Measurements from ENCODE around the gene KCNIP1.

KCNIP1 gene

DNA sequence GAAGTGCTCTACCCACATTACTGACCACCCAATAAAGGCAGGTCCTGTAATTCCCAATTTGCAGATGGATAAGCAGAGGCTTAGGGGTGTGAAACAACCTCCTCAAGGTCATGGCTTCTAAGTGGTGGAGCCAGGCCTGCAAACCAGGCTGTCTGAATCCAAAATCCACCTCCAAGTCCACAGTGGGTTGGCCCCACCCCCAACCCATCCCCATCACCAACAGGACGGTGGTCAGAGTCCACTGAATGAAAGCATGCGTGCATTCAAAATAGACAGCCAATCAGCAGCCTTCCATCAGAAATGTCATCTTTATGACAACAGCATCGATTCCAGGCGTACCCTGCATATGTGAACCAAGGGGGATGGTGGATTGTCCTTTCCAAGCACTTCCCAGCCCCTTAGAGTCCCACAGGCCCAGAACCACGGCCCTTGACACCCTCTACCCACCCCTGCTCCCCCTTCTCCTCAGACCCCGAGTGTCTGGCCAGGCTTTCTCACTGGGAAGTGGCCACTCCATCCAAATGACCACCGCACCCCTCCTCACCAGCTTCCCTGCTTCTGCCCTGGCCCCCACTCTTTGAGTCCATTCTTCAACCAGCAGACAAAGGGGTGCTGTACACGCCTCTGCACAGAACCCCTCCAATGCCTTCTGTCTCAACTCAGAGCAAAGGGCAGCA is 133.1 kb downstream of the KCNIP1 start:
- no peak for TF ChIP-seq JUND (IDR thresholded peaks at IDR 0.05; ENCODE audit: low read depth)
- in situ Hi-C loops (cut with HindIII; ENCODE audit: low pct_unique_long_range_greater_than_20kb, low sequenced_read_pairs) = no loop called here
- DNase-seq (ENCODE audit: low read depth in 1 of 2, low spot score in 1 of 2) = no peak

DNA sequence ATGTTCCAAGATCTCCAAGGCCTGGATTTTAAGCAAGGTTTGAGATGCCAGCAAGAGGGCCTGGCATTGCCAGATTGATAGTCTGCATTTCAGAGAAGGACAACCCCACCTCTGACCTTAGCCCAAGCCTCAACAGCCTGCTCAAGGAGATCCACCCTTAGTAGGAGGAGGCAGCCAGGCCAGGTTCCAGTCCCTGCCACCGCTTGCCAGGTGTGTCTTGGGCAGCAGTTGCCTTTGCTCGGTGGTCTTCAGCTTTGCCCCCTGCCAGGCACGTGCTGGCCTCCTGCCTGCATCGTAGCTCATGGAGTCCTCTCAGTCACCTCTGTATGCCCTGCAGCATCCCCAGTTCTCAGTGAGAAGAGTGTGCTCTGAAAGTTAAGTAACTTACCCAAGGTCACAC is 134.2 kb downstream of the KCNIP1 start:
- no peak for TF ChIP-seq JUND (IDR thresholded peaks at IDR 0.05; ENCODE audit: low read depth)
- in situ Hi-C loops (cut with HindIII; ENCODE audit: low pct_unique_long_range_greater_than_20kb, low sequenced_read_pairs) = no loop called here
- DNase-seq (ENCODE audit: low read depth in 1 of 2, low spot score in 1 of 2) = no peak

DNA sequence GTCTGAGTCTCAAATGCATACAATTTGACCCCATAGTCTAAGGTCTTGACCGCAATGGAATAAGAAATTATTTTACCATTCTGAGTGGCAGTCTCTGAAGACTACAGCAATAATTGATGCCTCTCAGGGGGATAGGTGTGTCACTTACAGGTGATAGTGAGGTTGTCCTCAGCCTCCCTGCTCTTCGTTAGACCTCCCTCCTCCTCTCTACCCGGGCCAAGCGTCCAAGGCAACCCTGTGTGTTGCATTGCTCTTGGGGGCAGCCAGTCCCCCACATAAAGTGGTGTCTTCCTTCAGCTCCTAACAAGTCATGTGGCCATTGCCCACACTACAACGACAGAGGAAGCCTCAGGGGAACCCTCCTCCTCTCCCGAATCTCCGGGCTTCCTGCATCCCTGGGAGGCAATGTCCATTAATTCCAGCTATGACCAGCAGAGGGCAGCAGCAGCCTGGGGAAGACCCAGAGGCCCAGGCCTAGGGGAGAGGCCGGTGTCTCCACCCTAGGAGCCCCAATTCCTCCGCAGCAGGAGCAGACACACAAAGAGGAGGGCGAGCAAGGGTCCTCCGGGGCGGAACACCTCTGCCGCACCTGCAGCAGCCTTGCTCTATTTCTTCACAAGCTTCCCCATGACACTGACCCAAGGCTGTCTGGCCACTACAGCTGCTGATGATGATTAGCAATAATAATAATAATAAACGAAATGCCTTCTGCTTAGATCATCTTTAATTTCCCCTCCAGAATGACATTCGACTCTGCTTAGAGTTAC is 134.8 kb downstream of the KCNIP1 start:
- DNase-seq (ENCODE audit: low read depth in 1 of 2, low spot score in 1 of 2) = peak; percentile 71 to 72
- in situ Hi-C loops (cut with HindIII; ENCODE audit: low pct_unique_long_range_greater_than_20kb, low sequenced_read_pairs) = no loop called here
- no peak for TF ChIP-seq JUND (IDR thresholded peaks at IDR 0.05; ENCODE audit: low read depth)

DNA sequence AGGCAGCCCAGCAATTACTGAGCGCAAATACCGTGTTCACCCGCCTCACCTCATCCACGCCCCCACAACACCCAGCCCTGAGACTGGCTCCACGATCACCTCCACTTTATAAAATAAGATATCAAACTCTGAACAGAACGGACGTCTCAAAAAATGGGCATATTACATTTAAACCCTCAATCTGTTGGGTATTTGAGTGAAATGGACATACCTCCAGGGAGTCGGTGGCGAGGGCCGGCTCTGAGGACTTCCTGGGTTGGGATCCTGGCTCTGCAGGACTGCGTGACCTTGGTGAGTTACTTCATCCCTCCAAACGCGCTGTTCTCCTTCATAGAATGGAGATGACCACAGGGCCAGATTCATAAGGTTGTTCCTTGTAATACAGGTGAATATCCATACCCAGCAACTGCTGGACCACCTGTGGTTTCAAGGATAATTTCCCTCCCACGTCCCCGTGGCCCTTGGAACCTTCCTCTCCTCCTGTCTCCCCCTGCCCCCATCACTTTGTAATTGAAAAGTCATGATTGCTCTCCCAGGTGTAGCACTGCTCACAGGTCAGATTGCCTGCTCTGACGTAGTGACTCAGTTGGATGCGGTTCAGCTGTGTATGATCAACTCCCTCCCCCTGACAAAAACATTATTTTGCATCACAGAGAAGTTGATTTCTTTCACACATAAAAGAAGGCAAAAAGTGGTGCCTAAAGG is 135.6 kb downstream of the KCNIP1 start:
- in situ Hi-C loops (cut with HindIII; ENCODE audit: low pct_unique_long_range_greater_than_20kb, low sequenced_read_pairs) = no loop called here
- TF ChIP-seq JUND (IDR thresholded peaks at IDR 0.05; ENCODE audit: low read depth) = no peak
- no peak for DNase-seq (ENCODE audit: low read depth in 1 of 2, low spot score in 1 of 2)

DNA sequence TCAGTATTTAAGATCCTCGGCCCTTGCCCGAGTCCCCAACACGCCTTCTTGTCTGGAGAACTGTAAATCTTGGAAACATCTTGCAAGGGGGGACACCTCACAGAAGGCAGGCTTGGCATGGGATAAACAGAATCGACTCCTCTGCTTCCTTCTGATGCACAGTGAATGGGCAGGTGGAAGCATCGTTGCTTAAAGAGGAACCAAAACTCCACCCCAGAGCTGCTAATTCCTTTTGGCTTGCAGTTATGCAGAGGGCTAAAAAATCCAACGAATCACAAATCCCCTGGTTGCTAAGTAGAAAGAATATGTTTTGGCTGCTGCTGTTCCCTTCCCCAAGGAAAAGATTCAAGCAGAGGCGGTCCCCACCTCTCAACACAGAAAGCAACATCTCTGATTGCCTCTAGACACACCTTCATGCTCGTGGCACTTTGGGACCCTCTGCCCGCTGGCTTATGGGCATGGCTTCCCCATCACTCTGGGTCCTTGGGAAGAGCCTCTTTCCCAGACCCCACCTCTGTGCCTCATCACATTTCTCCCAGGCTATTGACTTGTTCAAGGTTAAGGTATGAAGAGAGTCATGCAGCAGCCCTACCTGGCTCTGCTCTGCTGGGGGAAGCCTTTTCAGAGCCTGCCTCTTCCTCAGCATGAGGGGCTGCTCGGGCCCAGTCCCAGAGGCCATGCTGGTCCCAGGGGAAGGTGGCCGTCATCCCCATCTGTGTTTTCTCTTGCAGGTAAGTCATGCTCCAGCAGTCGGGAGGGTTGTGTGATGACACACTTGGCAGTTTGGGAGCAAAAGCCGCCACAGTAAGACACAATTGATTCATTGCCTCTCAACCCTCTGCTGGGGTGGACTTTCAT is 137.1 kb downstream of the KCNIP1 start:
- no peak for DNase-seq (ENCODE audit: low read depth in 1 of 2, low spot score in 1 of 2)
- TF ChIP-seq JUND (IDR thresholded peaks at IDR 0.05; ENCODE audit: low read depth) = no peak
- in situ Hi-C loops (cut with HindIII; ENCODE audit: low pct_unique_long_range_greater_than_20kb, low sequenced_read_pairs) = no loop called here

DNA sequence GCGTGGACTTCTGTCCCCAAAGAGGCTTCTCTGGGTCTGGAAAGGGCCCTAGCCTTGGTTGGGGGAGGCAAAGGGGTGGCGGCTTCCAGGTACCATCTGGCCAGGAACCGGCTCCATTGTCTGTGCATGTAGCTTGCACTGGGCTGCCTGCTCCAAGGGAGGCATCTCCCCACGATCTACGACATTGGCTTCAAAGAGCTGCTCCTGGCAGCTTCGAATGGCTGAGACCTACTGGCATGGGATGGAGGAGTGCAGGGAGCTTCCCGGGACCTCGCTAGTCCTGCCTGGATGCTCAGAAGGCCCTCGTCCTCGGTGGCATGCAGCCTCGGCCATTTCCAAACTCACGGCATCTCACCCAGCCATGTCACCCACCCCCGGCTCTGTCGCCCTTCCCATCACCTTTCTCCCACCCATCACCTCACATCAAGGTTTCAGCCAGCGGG is 137.8 kb downstream of the KCNIP1 start:
- no peak for TF ChIP-seq JUND (IDR thresholded peaks at IDR 0.05; ENCODE audit: low read depth)
- DNase-seq (ENCODE audit: low read depth in 1 of 2, low spot score in 1 of 2) = no peak
- in situ Hi-C loops (cut with HindIII; ENCODE audit: low pct_unique_long_range_greater_than_20kb, low sequenced_read_pairs) = no loop called here

DNA sequence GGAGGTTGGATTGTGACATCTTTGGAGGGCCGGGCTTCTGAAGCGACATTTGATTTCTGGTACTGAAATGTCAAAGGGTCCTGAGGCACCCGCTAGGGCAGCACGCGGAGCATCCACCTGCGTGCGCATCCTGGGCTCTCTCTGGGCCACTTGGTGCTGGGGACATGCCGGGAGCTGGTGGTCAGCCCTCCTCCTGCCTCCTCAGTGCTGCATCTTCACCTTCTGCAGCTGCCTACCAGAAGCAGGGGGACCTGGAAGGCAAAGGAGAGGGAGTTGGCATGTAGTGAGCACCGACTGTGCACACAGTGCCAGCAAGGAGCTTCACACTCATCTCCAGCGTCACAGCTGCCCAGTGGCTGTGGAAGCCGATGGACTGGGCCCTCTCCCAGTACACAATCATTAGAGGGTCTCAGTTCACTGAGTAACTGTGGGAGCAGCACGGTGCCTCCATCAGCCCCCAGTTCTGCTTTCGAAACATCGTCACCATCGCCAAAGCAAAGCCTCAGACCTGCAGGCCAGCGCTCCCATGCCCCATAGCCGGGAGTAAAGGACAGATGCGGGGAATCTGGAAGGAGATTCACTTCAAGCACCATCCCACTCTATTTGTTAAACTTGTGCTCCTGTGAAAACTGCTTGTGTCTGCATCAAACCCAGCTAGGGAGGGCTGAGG is 138.4 kb downstream of the KCNIP1 start:
- no peak for TF ChIP-seq JUND (IDR thresholded peaks at IDR 0.05; ENCODE audit: low read depth)
- in situ Hi-C loops (cut with HindIII; ENCODE audit: low pct_unique_long_range_greater_than_20kb, low sequenced_read_pairs) = no loop called here
- DNase-seq (ENCODE audit: low read depth in 1 of 2, low spot score in 1 of 2) = no peak

DNA sequence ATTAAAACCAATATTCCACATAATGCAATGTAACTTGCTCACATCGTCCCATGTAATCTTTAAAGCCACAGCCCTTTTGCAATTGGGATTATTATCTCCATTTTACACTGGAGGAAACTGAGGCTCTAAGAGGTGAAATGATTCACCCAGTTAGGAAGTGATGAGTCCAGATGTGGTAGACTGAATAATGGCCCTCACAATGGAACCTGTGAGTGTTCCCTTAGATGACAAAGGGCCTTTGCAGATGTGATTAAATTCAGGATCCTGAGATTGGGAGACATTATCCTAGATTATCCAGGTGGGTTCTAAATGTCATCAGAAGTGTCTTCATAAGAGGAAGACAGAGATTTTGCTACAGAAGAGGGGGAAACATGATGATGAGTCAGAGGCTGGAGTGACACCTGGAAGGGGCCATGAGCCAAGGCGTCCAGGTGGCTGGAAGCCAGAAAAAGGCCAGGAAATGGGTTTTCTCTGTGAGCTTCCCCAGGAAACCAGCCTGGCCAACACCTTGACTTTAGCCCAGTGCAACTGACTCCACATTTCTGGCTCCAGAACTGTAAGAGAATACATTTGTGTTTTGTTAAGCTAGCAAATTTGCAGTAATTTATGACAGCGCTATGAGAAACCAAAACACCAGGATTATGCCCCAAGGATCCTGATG is 139.1 kb downstream of the KCNIP1 start:
- DNase-seq (ENCODE audit: low read depth in 1 of 2, low spot score in 1 of 2) = no peak
- in situ Hi-C loops (cut with HindIII; ENCODE audit: low pct_unique_long_range_greater_than_20kb, low sequenced_read_pairs) = no loop called here
- no peak for TF ChIP-seq JUND (IDR thresholded peaks at IDR 0.05; ENCODE audit: low read depth)

DNA sequence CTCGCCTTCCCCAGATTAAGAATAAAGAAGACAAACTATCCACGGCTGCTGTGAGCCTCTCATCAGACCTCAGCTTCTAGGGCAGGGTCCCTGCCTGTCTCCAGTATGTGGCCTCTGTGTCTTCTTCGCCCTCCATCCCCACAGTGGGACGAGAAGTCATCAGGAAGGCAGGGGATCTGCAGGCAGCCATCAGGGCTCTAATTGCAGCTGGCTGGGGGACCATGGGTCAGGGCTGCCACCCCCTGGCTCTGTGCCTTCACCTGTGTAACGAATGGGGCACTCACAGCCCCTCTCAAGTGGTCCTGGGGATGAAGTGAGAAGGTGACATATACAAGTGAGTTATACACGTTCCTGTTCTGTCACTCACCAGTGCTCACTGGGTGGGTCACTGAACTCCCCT is 139.8 kb downstream of the KCNIP1 start:
- DNase-seq (ENCODE audit: low read depth in 1 of 2, low spot score in 1 of 2) = no peak
- in situ Hi-C loops (cut with HindIII; ENCODE audit: low pct_unique_long_range_greater_than_20kb, low sequenced_read_pairs) = no loop called here
- no peak for TF ChIP-seq JUND (IDR thresholded peaks at IDR 0.05; ENCODE audit: low read depth)

DNA sequence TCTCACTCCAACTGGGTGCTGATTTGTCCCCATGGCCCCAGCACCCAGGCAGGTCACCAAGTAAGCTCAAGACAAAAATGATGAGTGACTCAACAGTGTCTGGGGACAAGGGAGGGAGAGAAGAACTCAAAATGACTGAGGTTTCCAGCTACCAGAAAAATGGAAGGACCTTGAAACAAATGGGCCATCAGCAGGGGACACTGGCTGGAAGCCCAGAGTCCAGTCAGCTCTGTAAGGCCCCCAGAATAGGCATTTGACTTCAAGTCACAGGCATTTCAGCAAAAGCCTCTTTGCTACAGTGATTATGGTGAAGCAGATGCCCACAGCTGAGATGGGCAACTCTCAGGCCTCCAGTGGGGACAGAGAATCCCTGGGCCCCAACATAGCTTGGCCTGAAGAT is 140.7 kb downstream of the KCNIP1 start:
- DNase-seq (ENCODE audit: low read depth in 1 of 2, low spot score in 1 of 2) = no peak
- no peak for TF ChIP-seq JUND (IDR thresholded peaks at IDR 0.05; ENCODE audit: low read depth)
- in situ Hi-C loops (cut with HindIII; ENCODE audit: low pct_unique_long_range_greater_than_20kb, low sequenced_read_pairs) = no loop called here

DNA sequence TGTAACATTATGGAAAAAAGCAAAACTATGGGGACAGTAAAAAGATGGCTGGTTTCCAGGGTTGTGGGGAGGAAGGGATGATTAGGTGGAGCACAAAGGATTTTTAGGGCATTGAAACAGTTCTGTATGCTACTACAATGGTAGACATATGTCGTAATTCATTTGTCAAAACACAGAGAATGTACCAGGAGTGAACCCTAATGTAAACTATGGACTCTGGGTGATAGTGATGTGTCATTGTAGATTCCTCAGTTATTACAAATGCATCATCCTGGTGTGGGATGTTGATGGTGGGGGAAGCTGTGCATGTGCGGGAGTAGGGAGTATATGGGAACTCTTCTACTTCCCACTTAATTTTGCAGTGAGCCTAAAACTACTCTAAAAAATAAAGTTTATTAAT is 144.7 kb downstream of the KCNIP1 start:
- no peak for DNase-seq (ENCODE audit: low read depth in 1 of 2, low spot score in 1 of 2)
- in situ Hi-C loops (cut with HindIII; ENCODE audit: low pct_unique_long_range_greater_than_20kb, low sequenced_read_pairs) = no loop called here
- no peak for TF ChIP-seq JUND (IDR thresholded peaks at IDR 0.05; ENCODE audit: low read depth)

All from T47D (cell line).